SH-SY5Y (cell line): ENCODE results near the gene FDPS.

ENCODE experiments used
- GATA2 ChIP-seq: IDR thresholded peaks from 2 replicates; pipeline ENCODE4 v1.6.1; 2011; ENCODE audit warnings: mild to moderate bottlenecking, low read depth, low read length
- GATA3 ChIP-seq: IDR thresholded peaks from 2 replicates; pipeline ENCODE4 v1.6.1; 2011; ENCODE audit warnings: low read depth, mild to moderate bottlenecking, low read length, moderate library complexity

- TF ChIP-seq GATA3 (no peak), GATA2 (no peak)
These were observed 21.4 kb downstream of the FDPS start for GRCh38 chr1:155329980-155330598.
